Renal pelvis (tissue), 4 donors: Measurements from ENCODE around the gene SLC39A11. TPM values are rescaled to one million over a fixed set of nuclear protein-coding genes. Genes with fewer than 3 reads are reported as not detected.
"Not testable (repeated sequence)": the region's sequence is repeated elsewhere in the genome, so short reads cannot be mapped to it uniquely, and the experiment has no call there.

ENCODE experiments used
- DNase-seq: peaks from one replicate; pipeline ENCODE4 v3.0.0-alpha.2; 2013
- polyA plus RNA-seq, 3 donors: library from polyadenylated mRNA; unstranded; fragments of 120-200 nt; gene quantifications; one replicate each; pipeline ENCODE4 v1.2.1, GENCODE V29; 2013; ENCODE audit not compliant: insufficient read length in 3 of 3

Gene SLC39A11
- polyA plus RNA-seq, 3 donors: 27.6 to 31.5 (median 30.7) TPM

DNA sequence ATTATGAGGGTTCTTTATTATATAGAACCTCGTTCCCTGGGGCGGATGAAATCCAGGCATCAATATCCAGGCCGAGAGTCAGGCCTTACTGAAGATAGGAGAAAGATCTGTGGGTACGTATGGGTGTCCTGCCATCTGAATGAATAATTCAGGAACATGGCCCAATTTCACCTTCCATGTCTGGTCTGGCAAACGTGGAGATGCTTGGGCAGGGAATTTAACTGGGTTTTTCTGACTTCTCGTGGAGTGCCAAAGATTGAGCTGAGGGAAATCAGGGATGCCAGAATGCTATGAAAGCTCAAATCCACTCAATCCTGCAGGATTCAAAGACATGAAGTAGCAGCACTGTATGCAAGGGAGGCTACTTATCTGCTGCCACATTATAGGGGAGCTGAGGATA is 302.8 kb downstream of the SLC39A11 start:
- DNase-seq: no peak

DNA sequence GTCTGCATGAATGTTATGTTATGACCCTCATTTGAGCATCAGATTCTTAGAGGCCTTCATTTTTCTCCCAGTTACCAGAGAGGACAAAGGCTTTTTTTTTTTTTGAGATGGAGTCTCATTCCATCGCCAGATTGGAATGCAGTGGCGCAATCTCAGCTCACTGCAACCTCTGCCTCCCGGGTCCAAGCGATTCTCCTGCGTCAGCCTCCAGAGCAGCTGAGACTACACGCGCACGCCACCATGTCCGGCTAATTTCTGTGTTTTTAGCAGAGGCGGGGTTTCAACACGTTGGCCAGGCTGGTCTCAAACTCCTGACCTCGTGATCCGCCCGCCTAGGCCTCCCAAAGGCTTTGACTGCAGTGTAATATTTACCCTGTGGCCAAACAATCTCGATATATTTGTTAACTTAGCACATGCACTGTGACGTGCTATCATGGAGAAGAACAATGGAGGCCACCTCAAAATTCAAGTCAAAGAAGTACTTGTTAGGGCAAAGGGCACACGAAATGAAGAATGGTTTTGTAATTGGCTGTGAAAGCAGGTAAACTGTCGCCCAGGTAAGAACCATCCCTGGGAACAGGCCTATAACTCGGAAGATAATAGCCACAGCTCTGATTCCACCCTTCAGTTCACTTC is 303.4 kb downstream of the SLC39A11 start:
- no peak for DNase-seq

DNA sequence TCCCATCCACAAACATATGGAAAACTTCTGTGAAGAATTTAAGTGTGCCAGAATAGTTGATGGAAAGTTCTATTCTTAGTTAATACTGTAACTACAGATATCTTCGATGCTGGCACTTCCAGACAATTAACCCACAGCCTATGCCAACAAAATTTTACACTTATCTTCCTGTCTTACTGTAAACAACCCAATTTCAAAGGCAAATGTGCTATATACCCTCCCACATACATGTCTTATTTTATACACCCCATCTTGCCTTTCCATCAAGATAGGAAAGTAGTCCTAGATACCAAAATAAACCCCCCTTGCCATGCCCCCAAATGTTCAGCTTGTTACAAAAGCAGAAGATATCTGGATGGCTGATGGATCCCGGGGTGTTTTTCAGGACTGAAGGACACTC is 306.3 kb downstream of the SLC39A11 start:
- no peak for DNase-seq

DNA sequence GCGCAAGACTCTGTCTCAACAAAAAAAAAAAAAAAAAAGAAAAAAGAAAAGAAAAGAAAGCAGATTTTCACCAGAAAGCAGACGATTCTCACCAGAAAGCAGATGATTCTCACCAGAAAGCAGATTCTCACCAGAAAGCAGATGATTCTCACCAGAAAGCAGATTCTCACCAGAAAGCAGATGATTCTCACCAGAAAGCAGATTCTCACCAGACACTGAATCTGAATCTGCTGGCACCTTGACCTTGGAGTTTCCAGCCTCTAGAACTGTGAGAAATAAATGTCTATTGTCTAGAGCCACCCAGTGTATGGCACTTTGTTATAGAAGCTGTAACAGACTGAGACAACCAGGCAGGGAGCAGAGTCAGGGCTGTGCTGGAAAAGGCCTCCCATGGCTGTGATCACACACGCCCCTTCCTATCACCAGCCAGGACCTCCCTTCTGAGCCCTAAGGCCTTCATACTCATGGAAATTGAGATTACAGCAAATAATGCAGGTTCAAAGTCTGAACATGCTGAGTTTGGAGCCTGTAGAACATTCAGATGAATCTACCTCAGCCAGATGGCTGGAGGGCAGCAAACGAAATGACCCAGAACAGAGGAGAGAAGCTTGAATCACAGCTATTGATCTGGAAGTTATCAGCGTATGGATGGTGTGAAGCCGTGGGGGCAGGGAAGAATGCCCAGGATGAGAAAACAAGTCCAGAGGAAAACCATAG is 309.3 kb downstream of the SLC39A11 start:
- no peak for DNase-seq

DNA sequence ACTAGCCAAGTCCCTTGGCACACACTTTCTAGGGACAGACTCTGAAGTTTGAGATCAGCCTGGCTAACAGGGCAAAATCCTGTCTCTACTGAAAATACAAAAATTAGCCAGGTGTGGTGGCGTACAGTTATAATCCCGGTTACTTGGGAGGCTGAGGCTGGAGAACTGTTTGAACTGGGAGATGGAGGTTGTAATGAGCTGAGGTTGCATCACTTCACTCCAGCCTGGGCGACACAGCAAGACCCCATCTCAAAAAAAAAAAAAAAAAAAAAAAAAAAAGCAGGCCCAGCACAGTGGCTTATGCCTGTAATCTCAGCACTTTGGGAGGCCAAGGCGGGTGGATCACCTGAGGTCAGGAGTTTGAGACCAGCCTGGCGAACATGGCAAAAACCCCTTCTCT is 310.1 kb downstream of the SLC39A11 start:
- DNase-seq: not testable (repeated sequence)

DNA sequence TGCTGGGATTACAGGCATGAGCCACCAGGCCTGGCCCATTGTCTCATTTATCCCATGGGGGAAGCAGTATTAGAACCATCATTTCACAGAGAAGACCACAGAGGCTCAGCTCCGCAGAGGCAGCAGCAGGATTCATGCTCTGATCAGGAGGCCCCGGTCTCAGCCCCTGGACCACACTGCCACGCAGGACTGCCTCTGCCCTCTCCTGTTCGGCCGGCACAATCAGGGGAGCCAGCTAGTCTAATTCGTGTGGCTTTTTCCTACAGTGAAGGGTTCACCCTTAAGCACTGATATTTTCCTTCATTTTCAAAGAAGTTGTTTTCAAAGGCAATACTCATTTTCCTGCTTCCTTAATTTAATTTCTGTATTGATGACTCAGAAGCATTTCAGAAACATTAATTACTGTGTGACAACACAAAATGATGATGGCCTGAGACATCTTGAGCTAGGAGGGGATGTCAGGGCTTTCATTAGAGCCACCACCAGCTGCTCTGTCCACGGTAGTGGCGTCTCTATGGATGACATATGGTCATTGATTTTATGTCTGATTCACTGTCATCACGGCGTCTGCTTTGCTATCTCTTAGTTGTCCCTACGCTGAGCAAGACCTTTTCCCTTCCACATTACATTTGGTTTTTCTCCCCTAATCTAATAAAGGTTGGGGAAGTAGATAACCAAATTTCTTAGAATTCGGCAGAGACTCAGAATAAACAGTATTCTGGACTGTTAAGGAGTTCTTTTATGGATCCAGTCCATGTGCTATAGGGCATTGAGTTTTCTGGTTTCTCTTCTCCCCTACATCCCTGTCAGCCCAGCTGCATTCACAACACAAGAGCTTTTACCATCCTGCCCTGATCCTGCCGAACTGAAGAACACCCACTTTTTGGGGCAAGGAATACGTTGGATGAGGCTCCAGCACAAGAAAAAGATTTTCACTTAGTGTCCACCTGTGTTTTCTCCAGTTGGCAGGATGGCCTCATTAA is 314.0 kb downstream of the SLC39A11 start:
- DNase-seq: no peak

DNA sequence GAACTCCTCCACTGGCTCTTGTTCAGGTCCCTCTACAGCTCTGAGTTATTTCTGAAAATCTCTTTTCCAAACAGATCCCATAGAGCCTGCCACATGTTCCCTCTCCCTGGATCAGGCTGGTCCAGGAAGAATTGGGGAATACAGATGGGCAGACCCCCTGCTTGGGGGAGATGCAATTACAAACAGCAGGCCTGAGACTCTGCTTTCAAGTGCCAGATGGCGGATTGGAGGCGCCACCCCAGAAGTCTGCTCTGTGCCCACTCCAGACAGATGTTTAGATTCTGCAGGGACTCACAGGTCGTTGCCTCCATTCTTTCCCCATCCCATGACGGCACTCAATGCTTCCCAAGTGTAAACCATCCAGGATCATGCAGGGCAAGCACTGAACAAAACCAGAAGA is 316.6 kb downstream of the SLC39A11 start:
- DNase-seq: no peak

DNA sequence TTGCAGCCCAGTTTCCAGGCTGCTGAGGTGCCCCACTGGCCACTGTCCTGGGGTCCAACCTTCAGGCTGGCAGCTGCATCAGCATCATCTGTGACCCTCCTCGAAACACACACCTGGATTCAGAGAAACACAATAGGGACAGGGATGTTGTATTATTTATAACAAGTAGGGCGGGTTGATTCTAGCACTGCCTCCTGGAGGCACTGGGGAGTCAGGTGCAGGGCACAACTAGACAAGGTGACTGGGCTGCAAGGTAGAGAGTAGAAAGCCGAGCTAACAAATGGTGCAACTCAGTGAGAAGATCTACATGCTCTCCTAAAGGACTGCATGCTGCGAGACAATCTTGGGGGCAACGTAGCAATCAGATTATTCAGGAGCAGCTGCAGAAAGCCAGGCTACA is 317.3 kb downstream of the SLC39A11 start:
- no peak for DNase-seq

DNA sequence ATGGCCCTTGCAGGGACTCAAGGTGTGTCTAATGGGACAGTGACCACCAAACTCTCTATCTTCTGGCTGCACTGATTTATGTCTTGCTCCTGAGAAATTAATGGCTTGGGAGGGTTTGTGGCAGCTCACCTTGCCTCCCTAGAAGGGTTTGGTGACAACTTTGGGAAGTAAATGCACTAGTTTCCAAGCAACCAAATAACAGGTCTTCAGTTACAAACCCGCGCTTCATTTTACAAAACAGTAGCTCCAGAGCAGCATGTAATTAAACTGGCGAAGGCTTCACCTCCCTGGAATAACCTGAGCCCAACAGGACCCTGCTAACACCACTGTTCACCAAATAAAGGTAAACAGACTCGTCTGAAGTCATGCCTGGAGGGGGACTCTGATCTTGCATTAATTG is 318.3 kb downstream of the SLC39A11 start:
- peak; percentile 88 for DNase-seq

DNA sequence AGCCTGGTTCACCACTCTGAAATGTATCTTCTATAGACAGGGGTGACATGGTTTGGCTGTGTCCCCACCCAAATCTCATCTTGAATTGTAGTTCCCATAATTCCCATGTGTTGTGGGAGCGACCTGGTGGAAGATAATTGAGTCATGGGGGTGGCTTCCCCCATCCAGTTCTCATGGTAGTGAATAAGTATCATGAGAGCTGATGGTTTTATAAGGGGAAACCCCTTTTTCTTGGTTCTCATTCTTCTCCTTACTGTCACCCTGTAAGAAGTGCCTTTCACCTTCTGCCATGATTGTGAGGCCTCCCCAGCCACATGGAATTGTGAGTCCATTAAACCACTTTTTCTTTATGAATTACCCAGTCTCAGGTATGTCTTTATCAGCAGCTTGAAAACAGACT is 319.3 kb downstream of the SLC39A11 start:
- not testable (repeated sequence) for DNase-seq

DNA sequence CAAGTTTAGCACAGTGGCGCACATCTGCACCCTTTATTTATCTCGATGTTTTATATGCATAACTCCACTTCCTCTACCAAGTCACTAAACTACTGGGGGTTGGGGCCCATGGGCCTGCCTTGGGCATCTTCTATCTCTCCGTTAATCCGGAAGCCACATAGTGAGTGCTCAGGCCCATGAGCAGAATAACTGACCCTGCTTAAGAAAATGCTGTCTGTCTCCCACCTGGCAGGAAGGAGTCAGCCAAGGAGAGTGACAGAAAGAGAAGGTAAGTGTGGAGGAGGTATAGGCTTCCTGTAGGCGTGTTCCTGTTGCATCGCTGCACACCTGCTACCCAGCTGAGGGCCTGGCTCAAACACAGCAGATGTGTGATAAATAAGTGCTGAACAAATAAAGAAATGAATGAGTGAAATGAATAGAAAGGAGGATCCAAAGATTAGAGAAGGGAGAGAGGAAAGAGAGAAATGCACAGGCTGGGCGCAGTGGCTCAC is 320.1 kb downstream of the SLC39A11 start:
- no peak for DNase-seq

DNA sequence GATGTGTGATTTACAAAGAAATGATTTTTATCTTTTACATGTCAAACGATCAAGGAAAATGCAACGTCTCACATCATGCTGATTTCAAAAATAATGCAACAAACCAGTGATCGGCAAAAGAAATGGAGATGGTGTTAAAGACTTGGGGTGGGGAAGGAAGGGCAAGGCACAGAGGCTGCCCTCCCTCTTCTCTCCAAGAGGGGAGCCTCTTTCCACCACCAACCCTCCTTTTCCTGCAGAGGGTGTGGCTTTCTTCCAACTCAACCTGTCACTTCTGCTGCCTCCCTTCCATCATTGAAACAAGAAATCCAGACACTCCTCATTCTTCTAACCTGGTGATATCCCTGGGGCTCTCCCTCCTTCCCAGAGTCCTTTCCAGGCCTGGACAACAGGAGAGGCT is 320.8 kb downstream of the SLC39A11 start:
- DNase-seq: no peak

DNA sequence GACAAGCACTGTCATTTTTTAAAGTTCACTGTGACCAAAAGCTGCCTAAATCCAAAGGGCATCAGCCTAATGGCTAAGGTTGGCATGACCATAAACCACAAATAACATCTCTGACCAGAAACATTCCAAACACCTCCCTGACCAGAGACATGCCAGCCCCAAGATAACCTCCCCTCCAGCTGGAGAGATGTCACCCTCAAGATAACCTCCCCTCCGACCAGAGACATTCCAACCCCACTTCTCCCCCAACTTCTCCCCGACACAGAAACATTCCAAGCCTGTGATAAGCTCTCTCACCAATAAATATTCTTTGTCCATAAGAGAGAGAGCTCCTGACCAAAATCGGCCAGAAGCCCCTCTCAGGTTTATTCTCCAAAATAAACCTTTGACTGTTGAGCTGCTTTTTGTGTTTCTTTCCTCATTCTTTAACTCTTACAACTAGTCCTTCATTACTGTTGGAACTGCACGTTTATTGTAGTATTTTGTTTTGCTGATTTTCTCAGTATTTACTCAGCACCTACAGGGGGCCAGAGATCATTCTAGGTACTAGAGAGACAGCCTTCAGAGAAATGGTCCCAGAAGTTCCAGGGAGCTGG is 325.6 kb downstream of the SLC39A11 start:
- no peak for DNase-seq

DNA sequence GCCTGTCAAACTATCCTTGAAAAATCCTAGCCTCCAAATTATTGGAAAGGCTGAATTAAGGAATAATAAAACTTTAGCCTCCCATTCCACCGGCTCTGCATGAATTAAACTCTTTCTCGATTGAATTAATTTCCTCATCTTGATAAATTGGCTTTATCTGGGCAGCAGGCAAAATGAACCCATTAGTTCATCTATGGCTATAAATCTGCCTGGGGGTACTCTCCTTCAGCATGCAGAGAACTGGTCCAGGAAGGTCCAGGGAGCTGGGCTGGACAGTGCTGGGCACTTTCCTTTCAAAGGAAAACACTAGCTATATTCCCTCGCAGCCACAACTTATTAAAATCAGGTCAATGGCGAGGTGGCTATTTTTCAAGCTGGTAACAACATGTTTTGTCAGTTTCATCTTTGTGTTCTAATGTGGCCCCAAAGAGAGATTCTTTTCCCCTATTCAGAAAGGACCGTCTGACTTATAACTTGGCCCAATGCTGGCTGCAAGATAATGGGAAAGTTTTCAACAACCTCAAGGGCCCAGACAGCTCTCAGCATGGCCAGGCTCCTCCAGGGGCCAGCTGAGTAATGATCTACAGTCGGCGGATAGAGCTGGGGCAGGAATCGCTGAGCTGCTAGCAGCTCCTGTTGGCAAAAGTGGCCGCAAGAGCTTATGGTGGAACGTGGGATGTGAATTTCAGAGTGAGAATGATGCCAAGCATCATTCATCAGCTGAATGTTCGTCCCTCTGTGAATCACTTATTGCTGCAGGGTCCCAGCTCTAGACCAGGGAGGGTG is 326.9 kb downstream of the SLC39A11 start:
- DNase-seq: no peak

DNA sequence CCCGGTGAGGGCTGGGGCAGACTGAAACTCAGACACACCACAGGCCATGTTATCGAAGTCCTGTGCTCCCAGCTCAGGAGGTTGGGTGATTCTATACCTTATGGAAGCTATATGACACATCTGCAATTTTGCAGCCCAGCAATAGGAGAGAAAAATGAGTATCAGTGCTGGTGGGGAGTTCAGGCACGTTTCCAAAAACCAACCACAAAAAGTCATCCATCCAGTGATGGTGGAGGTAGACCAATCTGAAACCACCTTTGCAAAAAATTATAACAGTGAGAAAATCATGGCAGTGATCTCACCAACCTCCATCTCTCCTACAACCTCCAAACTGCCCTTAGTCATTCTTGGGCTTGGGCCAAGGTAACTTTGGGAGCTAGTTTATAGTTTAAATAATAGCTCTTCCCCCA is 327.9 kb downstream of the SLC39A11 start:
- DNase-seq: no peak

DNA sequence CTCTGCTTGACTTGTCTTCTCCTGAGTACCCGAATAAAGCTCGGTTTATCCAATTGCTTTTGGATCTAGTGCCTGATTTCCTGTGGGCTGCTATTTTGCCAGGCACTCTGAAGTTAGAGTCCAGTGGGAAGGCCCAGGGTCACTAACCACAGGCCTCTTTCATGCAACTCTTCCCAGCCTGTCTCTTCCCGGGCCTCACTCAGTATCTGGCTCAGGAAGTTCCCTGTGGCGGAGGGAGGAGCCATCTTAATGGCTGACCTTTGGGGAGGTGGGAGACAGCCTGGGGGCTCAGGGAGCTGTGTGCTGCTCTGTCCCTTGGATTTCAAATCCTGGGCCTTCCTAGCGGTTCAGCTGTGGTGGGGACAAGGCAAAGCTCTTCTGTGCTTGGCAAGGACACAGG is 328.5 kb downstream of the SLC39A11 start:
- no peak for DNase-seq

DNA sequence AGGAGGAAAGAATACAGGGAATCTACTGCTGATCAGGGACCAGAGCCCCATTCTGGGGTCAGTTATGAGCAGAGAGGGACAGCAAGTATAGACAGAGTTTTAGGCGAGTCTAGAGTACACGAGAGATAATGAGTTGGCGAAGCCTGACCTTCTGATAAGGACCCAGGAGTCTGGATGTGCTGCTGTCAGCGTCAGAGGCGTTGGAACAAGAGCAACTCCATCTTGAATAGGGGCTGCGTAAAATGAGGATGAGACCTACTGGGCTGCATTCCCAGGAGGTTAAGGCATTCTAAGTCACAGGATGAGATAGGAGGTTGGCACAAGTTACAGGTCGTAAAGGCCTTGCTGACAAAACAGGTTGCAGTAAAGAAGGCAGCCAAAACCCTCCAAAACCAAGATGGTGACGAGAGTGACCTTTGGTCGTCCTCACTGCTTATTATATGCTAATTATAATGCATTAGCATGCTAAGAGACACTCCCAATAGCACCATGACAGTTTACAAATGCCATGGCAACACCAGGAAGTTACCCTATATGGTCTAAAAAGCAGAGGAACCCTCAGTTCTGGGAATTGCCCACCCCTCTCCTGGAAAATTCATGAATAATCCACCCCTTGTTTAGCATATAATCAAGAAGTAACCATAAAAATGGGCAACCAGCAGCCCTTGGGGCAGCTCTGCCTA is 330.5 kb downstream of the SLC39A11 start:
- not testable (repeated sequence) for DNase-seq

DNA sequence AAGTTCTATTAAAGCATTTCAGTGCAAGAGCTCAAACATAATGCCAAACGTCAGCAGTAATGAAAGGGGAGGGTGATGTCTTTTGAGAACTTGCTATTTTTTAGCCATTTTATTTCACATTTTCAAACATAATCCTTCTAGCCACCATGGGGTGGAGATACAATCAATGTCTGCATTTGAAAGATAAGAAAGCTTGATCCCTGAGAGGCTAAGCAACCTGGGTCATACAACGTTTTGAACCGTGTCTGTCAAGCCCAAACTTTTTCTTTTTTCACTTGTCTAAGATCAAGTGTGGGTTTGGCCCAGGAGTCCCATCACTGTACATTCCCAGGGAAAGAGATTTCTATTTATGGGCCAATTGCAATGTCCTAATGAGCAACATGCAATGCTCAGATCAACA is 331.1 kb downstream of the SLC39A11 start:
- no peak for DNase-seq

DNA sequence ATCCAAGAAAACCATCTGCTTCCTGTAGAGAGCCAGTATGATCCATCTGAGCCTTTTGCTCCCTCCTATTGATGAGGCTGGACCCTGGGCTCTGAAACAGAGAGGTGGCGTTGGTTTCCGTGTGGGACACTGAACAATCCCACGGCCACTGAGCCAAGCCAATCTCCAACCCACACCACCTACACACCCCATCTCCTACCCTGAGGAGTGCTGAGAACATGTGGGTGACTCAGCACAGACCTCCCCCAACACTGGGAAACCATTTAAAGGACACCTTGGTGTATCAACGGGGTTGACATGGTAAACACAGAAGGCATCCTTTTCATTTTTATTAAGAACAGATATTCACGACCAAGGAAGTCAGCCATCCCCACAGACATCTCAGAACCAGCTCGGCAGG is 332.1 kb downstream of the SLC39A11 start:
- DNase-seq: no peak

DNA sequence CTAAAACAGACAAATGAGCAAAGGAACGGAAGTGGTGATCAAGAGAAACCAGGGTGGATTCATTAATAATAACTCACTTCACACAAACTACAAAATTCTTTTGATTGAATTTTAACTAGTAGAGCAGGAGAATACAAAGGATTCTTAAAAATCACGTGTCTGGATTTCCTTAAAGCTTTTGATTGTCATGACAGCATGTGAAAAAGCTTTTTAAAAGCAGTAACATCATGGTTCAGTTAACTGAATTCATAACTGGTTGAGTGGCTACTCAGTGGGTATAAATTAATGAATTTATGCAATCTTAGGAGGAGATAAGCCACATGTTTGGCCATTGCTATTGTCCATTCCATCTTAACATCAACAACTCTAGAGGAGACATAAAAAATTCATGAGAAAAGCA is 333.2 kb downstream of the SLC39A11 start:
- no peak for DNase-seq

DNA sequence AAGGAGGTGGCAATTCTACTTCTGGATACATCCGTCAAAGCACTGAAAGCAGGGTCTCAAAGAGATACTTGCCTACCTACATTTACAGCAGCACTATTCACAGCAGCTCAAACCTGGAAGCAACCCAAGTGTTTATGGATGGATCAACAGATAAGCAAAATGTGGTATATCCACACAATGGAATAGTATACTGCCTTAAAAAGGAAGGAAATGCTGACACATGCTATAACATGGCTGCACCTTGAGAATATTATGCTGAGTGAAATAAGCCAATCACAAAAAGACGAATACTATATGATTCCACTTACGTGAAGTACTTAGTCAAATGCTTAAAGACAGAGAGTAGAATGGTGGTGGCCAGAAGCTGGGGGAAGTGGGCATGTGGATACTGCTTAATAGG is 336.2 kb downstream of the SLC39A11 start:
- DNase-seq: no peak
